Head of caudate nucleus (tissue), 42 donors: ENCODE measurements around the gene ITPR1.

ENCODE experiments used
- DNase-seq, 42 donors: peaks; one replicate each; pipeline versions ENCODE4 v3.0.0 to v3.0.0-alpha.2; 2020 to 2021; ENCODE audit warnings: mixed read lengths in 7 of 42
- intact Hi-C: fragments of 100-400 bp; cut with DNase I; formaldehyde crosslinking; loops from one replicate; pipeline ENCODE4 v1.15.0; 2022

The ITPR1 gene

DNA sequence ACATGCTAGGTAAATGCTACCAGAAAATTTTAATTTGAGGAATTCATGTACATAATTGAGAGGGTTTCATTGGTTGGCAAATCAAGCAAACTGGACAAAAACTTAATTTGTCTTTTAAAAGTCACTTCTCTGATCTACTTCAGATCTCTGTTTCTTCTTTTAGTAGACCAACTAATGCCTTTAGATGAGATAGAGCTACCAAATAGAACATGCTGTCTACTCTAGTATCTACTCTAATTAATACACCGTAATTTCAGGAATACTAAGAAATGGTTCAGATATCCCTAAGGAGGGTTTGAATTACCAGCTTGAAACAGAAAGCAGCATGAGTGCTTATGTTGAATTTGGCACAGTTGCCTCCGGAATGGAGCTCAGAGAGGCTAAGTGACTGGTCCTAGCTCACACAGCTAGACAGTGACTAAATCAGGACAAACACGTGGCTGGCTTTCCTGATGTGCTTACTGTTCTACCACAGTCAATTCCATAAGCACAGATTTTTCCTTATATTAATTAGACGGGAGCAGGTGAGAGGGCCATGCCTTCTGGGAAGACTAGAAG is 225.1 kb downstream of the ITPR1 start:
- no peak for DNase-seq
- intact Hi-C loops: loop anchor here (10.0 kb wide), 1 partner anchor 337 kb away; no protein-coding TSS in a partner anchor

- intact Hi-C loops: loop anchor here (10.0 kb wide), 1 partner anchor 336 kb away; no protein-coding TSS in a partner anchor
- no peak for DNase-seq
These were observed 225.9 kb downstream of the ITPR1 start for GRCh38 chr3:4719046-4719501.

DNA sequence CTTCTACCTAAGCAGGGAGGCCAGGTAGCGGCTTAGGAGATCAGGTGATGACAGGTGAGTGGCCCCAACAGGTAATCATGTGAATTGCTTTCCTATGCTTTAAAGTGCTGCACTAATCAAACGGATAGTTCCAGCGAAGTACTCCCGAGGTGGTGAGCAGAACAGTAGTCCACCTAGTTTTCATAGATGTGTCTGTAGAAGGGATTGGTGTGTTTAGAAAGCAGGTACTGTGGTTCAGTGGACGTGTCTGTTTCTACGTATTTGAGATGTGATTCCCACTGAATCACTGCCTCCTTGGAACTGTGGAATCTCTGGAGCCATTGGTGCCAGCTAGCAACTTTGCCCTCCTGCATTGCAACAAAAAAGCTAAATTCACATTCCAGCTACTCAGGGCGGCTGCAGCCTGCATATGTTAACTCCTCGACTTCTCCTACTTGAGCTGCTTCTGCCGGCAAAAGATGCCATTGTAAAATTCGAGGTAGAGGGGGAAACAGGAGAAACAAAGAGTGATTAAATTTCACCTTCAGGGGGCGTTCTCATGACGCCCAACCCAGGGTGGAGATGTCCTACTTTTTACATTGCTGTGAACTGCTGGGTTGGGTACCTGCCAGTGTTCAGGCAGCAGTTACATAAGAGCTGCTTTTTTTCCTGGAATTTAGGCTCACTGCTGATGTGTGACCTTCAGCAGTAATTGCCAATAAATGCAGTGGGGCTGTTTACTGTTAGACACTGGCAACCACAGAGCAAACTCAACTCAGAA is 227.3 kb downstream of the ITPR1 start:
- intact Hi-C loops: loop anchor here (5.0 kb wide), 1 partner anchor 257 kb away; the partner anchor contains the start of gene BHLHE40
- DNase-seq: peak in 38 of 42 donors; percentile 33 to 91 (median 70)

GRCh38 chr3:4721511-4721911 is 228.4 kb downstream of the ITPR1 start:
- DNase-seq: peak in 4 of 42 donors; percentile 45 to 63 (median 56)
- intact Hi-C loops: loop anchor here (5.0 kb wide), 1 partner anchor 256 kb away; the partner anchor contains the start of gene BHLHE40

DNA sequence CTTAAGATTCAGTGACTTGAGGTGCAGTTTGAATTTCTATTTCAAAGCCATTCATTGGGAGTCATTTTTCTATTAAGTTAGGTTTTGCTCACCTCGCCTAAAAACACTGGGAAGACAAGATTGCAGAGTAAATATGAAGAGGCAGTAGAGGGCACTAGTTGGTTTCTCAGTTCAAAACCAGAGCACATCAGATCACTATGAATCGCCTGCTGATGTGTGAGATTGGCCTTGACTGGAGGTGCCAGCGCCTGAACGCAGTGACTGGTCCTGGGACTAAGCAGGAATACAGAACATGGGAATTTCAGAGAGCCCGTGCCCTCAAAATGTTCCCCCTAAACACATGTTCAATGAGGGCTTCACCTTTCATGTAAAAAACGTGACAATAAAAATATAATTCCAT is 229.0 kb downstream of the ITPR1 start:
- intact Hi-C loops: loop anchor here (5.0 kb wide), 1 partner anchor 255 kb away; the partner anchor contains the start of gene BHLHE40
- DNase-seq: peak in 12 of 42 donors; percentile 39 to 76 (median 49)

GRCh38 chr3:4724051-4724629 is 231.0 kb downstream of the ITPR1 start:
- no peak for DNase-seq
- intact Hi-C loops: loop anchor here (5.0 kb wide), 1 partner anchor 253 kb away; the partner anchor contains the start of gene BHLHE40

DNA sequence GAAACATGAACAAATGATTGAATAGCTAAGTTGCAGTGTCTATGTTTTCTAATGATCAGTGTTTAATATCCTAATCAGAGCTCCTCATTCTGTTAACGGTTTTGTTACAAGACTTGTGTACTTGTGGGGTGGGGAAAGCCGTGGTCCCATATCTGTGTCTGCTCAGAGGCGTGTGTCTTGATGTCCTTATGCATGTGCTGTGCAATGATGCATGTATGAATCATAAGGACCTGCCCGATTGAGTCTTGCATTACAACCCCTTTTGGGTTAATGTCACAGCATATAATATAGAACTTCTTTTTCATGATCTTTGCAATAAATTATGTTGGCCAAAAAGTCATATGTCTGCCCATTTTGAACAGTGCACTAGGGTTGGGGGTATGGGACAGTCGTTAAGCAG is 233.4 kb downstream of the ITPR1 start:
- intact Hi-C loops: no loop called here
- no peak for DNase-seq

DNA sequence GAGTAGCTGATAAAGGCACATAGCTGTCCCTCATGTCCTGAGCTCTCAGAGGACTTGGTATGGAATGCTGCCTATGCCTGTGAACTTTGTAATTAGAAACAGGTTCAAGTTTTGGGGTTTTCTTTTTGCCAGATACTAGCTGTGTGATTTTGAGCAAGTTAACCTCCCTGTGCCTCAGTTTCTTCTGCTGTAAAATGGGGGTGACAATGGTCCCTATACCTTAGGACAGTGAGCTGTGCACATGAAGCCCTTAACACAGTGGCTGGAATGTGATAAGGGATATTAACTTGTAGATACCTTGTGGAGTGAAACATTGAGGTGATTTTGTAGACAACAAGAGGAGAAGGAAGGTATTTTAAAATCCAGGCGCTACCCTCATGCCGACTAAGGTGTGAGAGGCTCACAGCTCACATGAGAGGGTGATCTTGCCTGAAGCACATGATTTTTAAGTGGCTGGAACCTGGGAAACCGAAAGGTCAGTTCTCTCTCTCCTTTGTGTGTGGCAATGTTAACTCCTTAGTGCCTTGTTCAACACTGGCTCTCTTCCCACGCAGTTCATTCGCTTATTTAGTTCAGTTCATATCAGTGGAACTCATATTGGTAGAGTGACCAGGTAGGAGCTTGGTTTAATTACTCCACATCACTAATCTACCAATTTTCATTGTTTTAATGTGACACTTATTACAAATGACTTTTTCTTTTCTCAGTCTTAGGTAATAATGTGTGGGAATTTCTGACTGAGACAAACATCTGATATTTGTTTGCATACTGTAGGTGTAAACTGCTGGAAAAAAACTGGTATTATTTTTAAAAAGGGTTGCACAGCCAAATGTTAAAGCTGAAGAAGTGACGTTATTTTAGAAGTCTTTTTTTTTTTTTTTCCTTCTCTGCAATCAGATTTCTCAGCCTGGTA is 236.2 kb downstream of the ITPR1 start:
- intact Hi-C loops: no loop called here

GRCh38 chr3:4730719-4731118 is 237.6 kb downstream of the ITPR1 start:
- peak in 37 of 42 donors; percentile 35 to 81 (median 62) for DNase-seq
- intact Hi-C loops: no loop called here

More for the DNA sequence above, 236.2 kb downstream of the ITPR1 start:
- DNase-seq: no peak

DNA sequence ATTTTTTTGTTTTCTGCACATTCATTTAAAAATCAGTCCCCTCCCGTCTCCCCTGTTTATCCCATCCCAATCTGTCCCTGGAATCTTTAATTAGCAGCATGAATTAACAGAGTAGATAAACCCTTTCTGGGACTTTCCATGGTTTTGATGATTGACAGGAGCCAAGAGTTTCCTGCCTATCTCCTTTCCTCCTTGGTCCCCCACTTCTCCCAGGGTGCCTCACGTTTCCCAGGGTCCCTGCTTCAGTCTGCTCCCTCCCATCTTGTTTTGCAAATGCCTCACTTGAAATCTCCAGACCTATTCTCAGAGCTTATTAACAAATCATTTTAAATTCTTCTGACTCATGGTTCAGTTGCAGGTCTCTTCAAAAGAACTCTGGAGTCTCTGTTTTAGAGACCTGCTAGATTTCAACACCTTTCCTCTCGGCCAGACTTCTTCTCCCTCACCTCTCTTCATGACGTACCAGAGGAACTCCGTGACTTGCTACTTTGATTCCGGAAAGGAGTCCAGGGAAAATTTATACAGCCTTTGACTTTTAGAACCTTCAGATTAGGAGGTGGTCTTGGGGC is 238.5 kb downstream of the ITPR1 start:
- DNase-seq: no peak
- intact Hi-C loops: no loop called here

DNA sequence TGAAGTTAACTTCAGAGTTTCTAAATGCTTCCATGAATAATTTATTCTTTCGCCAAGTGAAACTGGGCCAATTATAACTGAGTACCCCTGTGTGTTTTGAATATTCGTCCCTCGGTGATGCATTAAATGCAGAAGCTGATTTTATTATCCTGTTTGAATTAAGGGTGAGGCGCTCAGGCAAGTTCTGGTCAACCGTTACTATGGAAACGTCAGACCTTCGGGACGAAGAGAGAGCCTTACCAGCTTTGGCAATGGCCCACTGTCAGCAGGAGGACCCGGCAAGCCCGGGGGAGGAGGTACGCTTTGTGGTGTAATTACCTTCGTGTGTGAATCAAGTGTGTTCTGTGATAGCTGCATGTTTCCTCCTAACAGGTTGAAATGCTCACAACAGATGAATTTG is 239.8 kb downstream of the ITPR1 start:
- intact Hi-C loops: no loop called here

GRCh38 chr3:4734454-4734853 is 241.3 kb downstream of the ITPR1 start:
- intact Hi-C loops: no loop called here
- peak in 1 of 42 donors; percentile 18 for DNase-seq

More for the DNA sequence above, 239.8 kb downstream of the ITPR1 start:
- DNase-seq: peak in 2 of 42 donors; percentile 4 to 37

- intact Hi-C loops: no loop called here
- DNase-seq: peak in 1 of 42 donors; percentile 18
These were observed 242.1 kb downstream of the ITPR1 start for GRCh38 chr3:4735243-4735642.

DNA sequence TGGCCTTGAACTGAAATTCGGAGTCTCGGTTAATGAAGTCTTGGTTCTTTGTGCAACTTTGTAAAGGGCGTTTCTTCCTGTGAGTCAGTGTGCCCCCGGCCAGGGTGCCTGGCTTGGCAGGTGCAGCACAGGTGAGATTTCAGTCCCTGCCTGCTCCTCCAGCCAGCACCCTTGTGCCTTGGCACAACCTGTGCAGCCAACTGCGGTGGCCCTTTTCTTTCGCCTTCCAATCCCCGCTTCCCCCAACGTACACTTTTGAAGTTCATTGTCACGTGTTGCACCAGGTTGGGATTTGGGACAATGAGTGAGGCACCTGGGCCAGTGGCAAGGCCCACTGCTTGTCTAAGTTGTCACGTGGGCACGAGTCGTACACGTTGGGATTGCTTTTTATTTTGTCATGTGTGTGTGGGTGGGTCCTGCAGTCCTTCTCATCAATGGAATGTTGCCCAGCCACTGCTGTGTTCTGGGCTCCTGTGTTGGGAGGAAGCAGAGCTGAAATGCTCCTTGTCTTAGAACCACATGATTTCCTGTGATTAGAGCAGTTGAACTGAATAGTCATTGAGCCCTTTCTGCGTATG is 243.2 kb downstream of the ITPR1 start:
- intact Hi-C loops: no loop called here
- DNase-seq: no peak

DNA sequence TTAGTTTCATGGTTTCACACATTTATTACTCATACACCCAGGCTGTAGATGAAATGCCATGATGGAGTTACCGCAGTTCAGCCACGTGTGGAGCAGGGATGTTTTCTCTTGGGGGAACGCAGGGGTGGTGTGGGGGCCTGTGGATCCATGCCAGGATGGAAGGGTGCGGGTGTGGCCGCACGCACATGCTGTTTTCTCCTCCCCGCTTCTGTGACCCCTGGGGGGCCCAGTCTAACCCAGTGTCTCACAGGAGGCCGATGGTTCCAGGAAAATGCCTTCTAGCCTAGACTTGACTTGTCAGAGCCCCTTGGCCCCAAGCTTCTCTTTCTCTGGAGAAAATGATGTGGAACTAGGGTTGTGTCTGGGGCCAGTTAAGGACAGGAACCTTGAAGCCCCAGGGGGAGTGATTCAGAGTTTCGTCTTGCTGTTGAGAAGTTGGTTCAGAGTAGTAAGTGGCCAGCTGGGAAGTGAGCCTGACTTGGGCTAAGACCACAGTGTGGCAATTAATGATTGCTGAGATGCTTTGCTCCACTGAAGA is 245.7 kb downstream of the ITPR1 start:
- no peak for DNase-seq
- intact Hi-C loops: no loop called here

DNA sequence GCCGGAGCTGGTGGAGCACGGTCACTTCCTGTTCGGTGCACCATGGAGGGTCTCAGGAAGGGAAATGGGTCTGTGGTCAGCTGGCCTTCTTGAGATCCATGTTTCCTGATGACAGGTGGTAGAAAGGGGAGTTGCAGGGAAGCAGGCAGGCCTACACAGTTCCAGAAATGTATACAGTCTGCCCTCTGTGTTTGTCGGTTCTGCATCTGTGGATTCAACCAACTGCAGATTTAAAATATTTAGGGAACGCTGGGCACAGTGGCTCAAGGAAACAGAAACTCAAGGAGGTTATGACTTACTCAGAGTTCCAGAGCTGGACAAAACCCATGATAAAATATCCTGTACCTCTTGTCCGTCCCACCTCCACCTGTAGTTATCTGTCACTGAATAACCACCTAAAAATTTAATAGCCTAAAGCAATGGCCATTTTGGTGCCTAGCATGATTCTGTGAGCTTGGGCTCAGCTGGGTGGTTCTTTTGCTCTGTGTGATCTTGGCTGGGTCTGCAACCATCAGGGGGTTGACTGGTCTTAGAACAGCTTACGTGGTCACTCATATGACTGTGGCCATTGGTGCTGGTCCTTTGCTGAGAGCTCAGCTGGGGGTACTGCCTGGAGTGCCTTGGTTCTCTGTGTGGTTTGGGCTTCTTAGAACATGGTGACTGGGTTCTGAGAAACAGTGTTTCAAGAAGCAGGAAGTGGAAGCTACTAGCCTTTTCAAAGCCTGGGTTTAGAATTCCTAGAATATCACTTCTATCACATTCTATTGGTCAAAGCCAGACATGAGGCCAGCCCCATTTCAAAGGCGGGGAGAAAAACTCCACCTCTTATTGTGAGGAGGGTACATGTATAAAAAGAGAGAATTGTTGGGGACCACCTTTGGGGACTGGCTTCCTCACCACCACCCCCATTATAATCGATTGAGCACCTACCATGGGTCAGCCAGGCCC is 246.4 kb downstream of the ITPR1 start:
- DNase-seq: peak in 1 of 42 donors; percentile 14
- intact Hi-C loops: no loop called here
